Parathyroid adenoma (tissue), 2 donors: Measurements from ENCODE around the gene TTC22.

Source experiments
- H2AFZ ChIP-seq: fragments of 300-600 bp; sonication (generic); one replicate; pipeline ENCODE4 v1.7.0; 2017; ENCODE audit warnings: antibody characterized with exemption, mild to moderate bottlenecking
- H3K27ac ChIP-seq: fragments of 300-600 bp; sonication (generic); one replicate; pipeline ENCODE4 v1.7.0; 2017
- H3K27me3 ChIP-seq: fragments of 300-600 bp; sonication (generic); one replicate; pipeline ENCODE4 v1.7.0; 2017; ENCODE audit warnings: low read length; ENCODE audit not compliant: control insufficient read depth, insufficient read depth
- H3K36me3 ChIP-seq: fragments of 300-600 bp; sonication (generic); one replicate; pipeline ENCODE4 v1.7.0; 2017; ENCODE audit warnings: low read length; ENCODE audit not compliant: control insufficient read depth, insufficient read depth
- H3K4me1 ChIP-seq: fragments of 300-600 bp; sonication (generic); one replicate; pipeline ENCODE4 v1.7.0; 2017; ENCODE audit warnings: control low read depth
- H3K4me2 ChIP-seq: fragments of 300-600 bp; sonication (generic); one replicate; pipeline ENCODE4 v1.7.0; 2017; ENCODE audit warnings: low read length
- H3K4me3 ChIP-seq: fragments of 300-600 bp; sonication (generic); one replicate; pipeline ENCODE4 v1.7.0; 2017; ENCODE audit warnings: low read depth, low read length
- H3K79me2 ChIP-seq: fragments of 300-600 bp; sonication (generic); one replicate; pipeline ENCODE4 v1.7.0; 2017; ENCODE audit warnings: control low read depth
- H3K9ac ChIP-seq: fragments of 300-600 bp; sonication (generic); one replicate; pipeline ENCODE4 v1.7.0; 2017; ENCODE audit warnings: mild to moderate bottlenecking
- H3K9me3 ChIP-seq: fragments of 300-600 bp; sonication (generic); one replicate; pipeline ENCODE4 v1.7.0; 2017; ENCODE audit warnings: low read length; ENCODE audit not compliant: control insufficient read depth
- CTCF ChIP-seq: fragments of 300-600 bp; sonication (generic); IDR thresholded peaks from one replicate; pipeline ENCODE4 v1.7.0; 2017; ENCODE audit warnings: antibody characterized with exemption, mild to moderate bottlenecking
- donor health status: primary hyperparathyroidism.

The TTC22 gene

GRCh38 chr1:54754486-54755285 lies 46.4 kb downstream of the TTC22 start:
- no peak for TF ChIP-seq CTCF
- H3K9me3 ChIP-seq: no peaks in the 10 kb centered on the region
- H3K27me3 ChIP-seq: no peaks in the 10 kb centered on the region
- H3K4me1 ChIP-seq: no peaks in the 10 kb centered on the region
- H3K4me3 ChIP-seq: no peak overlapping the region
- H3K4me2 ChIP-seq: no peak overlapping the region
- H2AFZ ChIP-seq: no peak overlapping the region
- H3K79me2 ChIP-seq: no peaks in the 10 kb centered on the region
- no peaks in the 10 kb centered on the region for H3K36me3 ChIP-seq
- H3K27ac ChIP-seq: no peak overlapping the region
- H3K9ac ChIP-seq: no peak overlapping the region

GRCh38 chr1:54754045-54754444 lies 47.1 kb downstream of the TTC22 start:
- TF ChIP-seq CTCF: no peak

GRCh38 chr1:54751426-54751825 lies 49.7 kb downstream of the TTC22 start:
- H3K9ac ChIP-seq: no peak overlapping the region
- no peaks in the 10 kb centered on the region for H3K9me3 ChIP-seq
- TF ChIP-seq CTCF: no peak
- H3K27ac ChIP-seq: no peak overlapping the region
- H3K27me3 ChIP-seq: no peaks in the 10 kb centered on the region
- H3K36me3 ChIP-seq: no peaks in the 10 kb centered on the region
- no peak overlapping the region for H3K4me2 ChIP-seq
- H3K79me2 ChIP-seq: no peaks in the 10 kb centered on the region
- H3K4me1 ChIP-seq: no peaks in the 10 kb centered on the region
- H3K4me3 ChIP-seq: no peak overlapping the region
- H2AFZ ChIP-seq: no peak overlapping the region

More at GRCh38 chr1:54754045-54754444, 47.1 kb downstream of the TTC22 start:
- Histone ChIP-seq H3K27ac (no peak overlapping the region), H3K27me3 (no peaks in the 10 kb centered on the region), H3K4me3 (no peak overlapping the region), H2AFZ (no peak overlapping the region), H3K9me3 (no peaks in the 10 kb centered on the region), H3K36me3 (no peaks in the 10 kb centered on the region), H3K79me2 (no peaks in the 10 kb centered on the region), H3K4me1 (no peaks in the 10 kb centered on the region), H3K9ac (no peak overlapping the region), H3K4me2 (no peak overlapping the region)

- Histone ChIP-seq H3K4me2 (no peak overlapping the region), H3K27me3 (no peaks in the 10 kb centered on the region), H3K79me2 (no peaks in the 10 kb centered on the region), H3K36me3 (no peaks in the 10 kb centered on the region), H3K27ac (no peak overlapping the region), H3K9me3 (no peaks in the 10 kb centered on the region), H3K9ac (no peak overlapping the region), H3K4me1 (no peaks in the 10 kb centered on the region), H3K4me3 (no peak overlapping the region), H2AFZ (no peak overlapping the region)
- TF ChIP-seq CTCF: no peak
Observed at GRCh38 chr1:54750596-54750995, 50.5 kb downstream of the TTC22 start.
